A549 (cell line): ENCODE results near the gene IQCF6.

ENCODE experiments used
- BHLHE40 ChIP-seq: IDR thresholded peaks from 2 replicates; pipeline ENCODE4 v1.6.1; 2012; ENCODE audit warnings: low read depth, low read length, inconsistent platforms
- CHD4 ChIP-seq: fragments of 200-600 bp; sonication (generic); IDR thresholded peaks from 2 replicates; pipeline ENCODE4 v1.6.1; 2016; ENCODE audit warnings: antibody characterized with exemption, mild to moderate bottlenecking, borderline replicate concordance
- EP300 ChIP-seq, 2 experiments: fragments of >200 bp; sonication (Bioruptor Twin); formaldehyde crosslinking; IDR thresholded peaks; 2 replicates in 1 of 2; 3 replicates in 1 of 2; pipeline ENCODE4 v1.6.1; 2016 to 2017
- RCOR1 ChIP-seq: fragments of 150-350 bp; IDR thresholded peaks from 2 replicates; pipeline ENCODE4 v1.6.1; 2014; ENCODE audit warnings: antibody characterized with exemption, low read length, low read depth
- RFX5 ChIP-seq: fragments of 450-650 bp; IDR thresholded peaks from 2 replicates; pipeline ENCODE4 v1.7.1; 2014; ENCODE audit warnings: antibody characterized with exemption, mild to moderate bottlenecking, moderate library complexity
- TF ChIP-seq, protein P1 (sequence below): fragments of 450-650 bp; IDR thresholded peaks from 2 replicates; pipeline ENCODE4 v1.6.1; 2014; ENCODE audit warnings: antibody characterized with exemption
- TF ChIP-seq, protein P2 (sequence below): fragments of >200 bp; sonication (Bioruptor Twin); formaldehyde crosslinking; IDR thresholded peaks from 3 replicates; pipeline ENCODE4 v1.5.1; 2016

DNA sequence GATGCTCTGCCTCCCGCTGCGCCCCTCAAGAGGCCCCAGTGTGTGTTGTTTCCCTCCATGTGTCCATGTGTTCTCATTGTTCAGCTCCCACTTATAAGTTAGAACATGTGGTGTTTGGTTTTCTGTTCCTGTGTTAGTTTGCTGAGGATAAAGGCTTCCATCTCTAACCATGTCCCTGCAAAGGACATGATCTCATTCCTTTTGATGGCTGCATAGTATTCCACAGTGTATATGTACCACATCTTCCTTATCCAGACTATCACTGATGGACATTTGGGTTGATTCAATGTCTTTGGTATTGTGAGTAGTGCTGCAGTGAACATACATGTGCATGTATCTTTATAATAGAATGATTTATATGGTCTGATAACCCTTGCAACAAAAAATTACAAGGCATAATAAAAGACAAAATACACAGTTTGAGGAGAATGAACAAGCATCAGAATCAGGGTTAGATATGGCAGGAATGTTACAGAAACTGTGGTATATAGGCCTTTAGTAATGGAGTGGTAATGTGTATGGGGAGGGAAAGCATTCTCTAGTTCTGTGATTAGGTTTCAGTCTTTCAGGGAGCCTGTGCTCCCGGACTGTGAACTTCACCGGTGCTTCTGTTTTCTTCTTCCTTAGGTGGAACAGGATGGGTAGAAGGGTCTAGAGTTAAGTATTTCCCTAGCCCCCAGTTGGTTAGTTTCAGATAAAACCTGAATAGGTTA is 45.0 kb downstream of the IQCF6 start:
- TF ChIP-seq RFX5 (no peak), EP300 (IDR thresholded peaks at IDR 0.05) (no peak), BHLHE40 (no peak), RCOR1 (no peak), CHD4 (no peak)
- TF ChIP-seq, protein P1, sequence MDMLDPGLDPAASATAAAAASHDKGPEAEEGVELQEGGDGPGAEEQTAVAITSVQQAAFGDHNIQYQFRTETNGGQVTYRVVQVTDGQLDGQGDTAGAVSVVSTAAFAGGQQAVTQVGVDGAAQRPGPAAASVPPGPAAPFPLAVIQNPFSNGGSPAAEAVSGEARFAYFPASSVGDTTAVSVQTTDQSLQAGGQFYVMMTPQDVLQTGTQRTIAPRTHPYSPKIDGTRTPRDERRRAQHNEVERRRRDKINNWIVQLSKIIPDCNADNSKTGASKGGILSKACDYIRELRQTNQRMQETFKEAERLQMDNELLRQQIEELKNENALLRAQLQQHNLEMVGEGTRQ, result no peak
- TF ChIP-seq, protein P2, sequence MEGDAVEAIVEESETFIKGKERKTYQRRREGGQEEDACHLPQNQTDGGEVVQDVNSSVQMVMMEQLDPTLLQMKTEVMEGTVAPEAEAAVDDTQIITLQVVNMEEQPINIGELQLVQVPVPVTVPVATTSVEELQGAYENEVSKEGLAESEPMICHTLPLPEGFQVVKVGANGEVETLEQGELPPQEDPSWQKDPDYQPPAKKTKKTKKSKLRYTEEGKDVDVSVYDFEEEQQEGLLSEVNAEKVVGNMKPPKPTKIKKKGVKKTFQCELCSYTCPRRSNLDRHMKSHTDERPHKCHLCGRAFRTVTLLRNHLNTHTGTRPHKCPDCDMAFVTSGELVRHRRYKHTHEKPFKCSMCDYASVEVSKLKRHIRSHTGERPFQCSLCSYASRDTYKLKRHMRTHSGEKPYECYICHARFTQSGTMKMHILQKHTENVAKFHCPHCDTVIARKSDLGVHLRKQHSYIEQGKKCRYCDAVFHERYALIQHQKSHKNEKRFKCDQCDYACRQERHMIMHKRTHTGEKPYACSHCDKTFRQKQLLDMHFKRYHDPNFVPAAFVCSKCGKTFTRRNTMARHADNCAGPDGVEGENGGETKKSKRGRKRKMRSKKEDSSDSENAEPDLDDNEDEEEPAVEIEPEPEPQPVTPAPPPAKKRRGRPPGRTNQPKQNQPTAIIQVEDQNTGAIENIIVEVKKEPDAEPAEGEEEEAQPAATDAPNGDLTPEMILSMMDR, result no peak
